Activated T-helper 2 cell treated with anti-CD3 and anti-CD28 coated beads, Interferon-gamma antibody, Interleukin-2, Interleukin-4, amounts not matched to agents 10 μg/mL and 5 μg/mL and 100 μg/mL, durations not matched to agents 14 hours and 24 hours and 36 hours (primary cell): ENCODE data around the gene NLRP1. TPM values are rescaled to one million over a fixed set of nuclear protein-coding genes. Genes with fewer than 3 reads are reported as not detected.

Experiments
- DNase-seq: peaks from one replicate; pipeline ENCODE4 v3.0.0; 2021; ENCODE audit warnings: low spot score
- H3K27ac Mint-ChIP-seq: one replicate; pipeline ENCODE4 v1.8.0; 2021; ENCODE audit warnings: mixed read lengths
- H3K27me3 Mint-ChIP-seq: one replicate; pipeline ENCODE4 v1.8.0; 2021; ENCODE audit warnings: low read depth, mixed read lengths
- H3K36me3 Mint-ChIP-seq: one replicate; pipeline ENCODE4 v1.8.0; 2021; ENCODE audit warnings: low read depth, mixed read lengths
- H3K4me1 Mint-ChIP-seq: one replicate; pipeline ENCODE4 v1.8.0; 2021; ENCODE audit warnings: low read depth, mixed read lengths
- H3K4me3 Mint-ChIP-seq: one replicate; pipeline ENCODE4 v1.8.0; 2021; ENCODE audit warnings: low read depth, mild to moderate bottlenecking, moderate library complexity, mixed read lengths
- H3K9me3 Mint-ChIP-seq: one replicate; pipeline ENCODE4 v1.8.0; 2021; ENCODE audit warnings: mixed read lengths
- intact Hi-C: fragments of 100-400 bp; cut with micrococcal nuclease; formaldehyde crosslinking; loops from one replicate; pipeline ENCODE4 v1.15.1; 2023
- total RNA-seq: library from RNA; stranded (reverse); gene quantifications from 2 replicates; pipeline ENCODE4 v1.2.3, GENCODE V29; 2022

Gene NLRP1
- total RNA-seq, result 26.3 and 26.9 TPM in 2 replicates

GRCh38 chr17:5584383-5585286, at the start of gene NLRP1:
Gene NLRP1 (minus strand): TSS chr17:5584509. CDS start chr17:5583957, 552 bp downstream.
- peaks cover 6% of the 10 kb centered on the region for H3K27me3 Mint-ChIP-seq
- H3K36me3 Mint-ChIP-seq, result peaks cover 34% of the 10 kb centered on the region
- DNase-seq, result peak; percentile 92
- peak within 1 kb of the TSS; percentile 93 for H3K27ac Mint-ChIP-seq
- peak within 1 kb of the TSS; percentile 89 for H3K4me3 Mint-ChIP-seq
- peaks cover 55% of the 10 kb centered on the region for H3K4me1 Mint-ChIP-seq
- H3K9me3 Mint-ChIP-seq, result no peaks in the 10 kb centered on the region
- intact Hi-C loops, result loop anchor here (10.0 kb wide), 2 partner anchors 100 to 1060 kb away; partner anchors contain the start of genes DERL2, KIAA0753, MIS12 and TXNDC17

GRCh38 chr17:5631958-5632590, 47.8 kb upstream of the NLRP1 start:
- DNase-seq, result no peak
- no peaks in the 10 kb centered on the region for H3K36me3 Mint-ChIP-seq
- H3K4me3 Mint-ChIP-seq, result no peak overlapping the region
- no peaks in the 10 kb centered on the region for H3K4me1 Mint-ChIP-seq
- no peak overlapping the region for H3K27ac Mint-ChIP-seq
- no peaks in the 10 kb centered on the region for H3K9me3 Mint-ChIP-seq
- intact Hi-C loops, result no loop called here
- H3K27me3 Mint-ChIP-seq, result peaks cover 12% of the 10 kb centered on the region

- intact Hi-C loops, result no loop called here
- Mint-ChIP-seq H3K9me3 (no peaks in the 10 kb centered on the region), H3K36me3 (no peaks in the 10 kb centered on the region), H3K27me3 (peaks cover 12% of the 10 kb centered on the region), H3K4me1 (no peaks in the 10 kb centered on the region), H3K27ac (no peak overlapping the region), H3K4me3 (no peak overlapping the region)
- no peak for DNase-seq
Measured at GRCh38 chr17:5630434-5630833, 46.1 kb upstream of the NLRP1 start.

- intact Hi-C loops, result no loop called here
- peaks cover 14% of the 10 kb centered on the region for H3K27me3 Mint-ChIP-seq
- DNase-seq, result no peak
Measured at GRCh38 chr17:5629128-5629527, 44.8 kb upstream of the NLRP1 start.

GRCh38 chr17:5628262-5628661, 44.0 kb upstream of the NLRP1 start:
- Mint-ChIP-seq H3K4me3 (no peak overlapping the region), H3K27me3 (peaks cover 14% of the 10 kb centered on the region), H3K4me1 (no peaks in the 10 kb centered on the region), H3K36me3 (no peaks in the 10 kb centered on the region), H3K27ac (no peak overlapping the region), H3K9me3 (no peaks in the 10 kb centered on the region)
- no peak for DNase-seq
- intact Hi-C loops, result no loop called here

More at GRCh38 chr17:5629128-5629527, 44.8 kb upstream of the NLRP1 start:
- Mint-ChIP-seq H3K4me1 (no peaks in the 10 kb centered on the region), H3K27ac (no peak overlapping the region), H3K4me3 (no peak overlapping the region), H3K9me3 (no peaks in the 10 kb centered on the region), H3K36me3 (no peaks in the 10 kb centered on the region)

GRCh38 chr17:5624211-5624610, 39.9 kb upstream of the NLRP1 start:
- H3K36me3 Mint-ChIP-seq, result no peaks in the 10 kb centered on the region

GRCh38 chr17:5621729-5622128, 37.4 kb upstream of the NLRP1 start:
- Mint-ChIP-seq H3K4me3 (no peak overlapping the region), H3K36me3 (no peaks in the 10 kb centered on the region), H3K27ac (no peak overlapping the region), H3K9me3 (no peaks in the 10 kb centered on the region), H3K27me3 (peaks cover 11% of the 10 kb centered on the region), H3K4me1 (no peaks in the 10 kb centered on the region)
- no peak for DNase-seq
- intact Hi-C loops, result no loop called here

More at GRCh38 chr17:5624211-5624610, 39.9 kb upstream of the NLRP1 start:
- no peaks in the 10 kb centered on the region for H3K4me1 Mint-ChIP-seq
- H3K27ac Mint-ChIP-seq, result no peak overlapping the region
- no peak for DNase-seq
- intact Hi-C loops, result no loop called here
- no peaks in the 10 kb centered on the region for H3K9me3 Mint-ChIP-seq
- no peak overlapping the region for H3K4me3 Mint-ChIP-seq
- H3K27me3 Mint-ChIP-seq, result peaks cover 8% of the 10 kb centered on the region

GRCh38 chr17:5621026-5621425, 36.7 kb upstream of the NLRP1 start:
- Mint-ChIP-seq H3K4me1 (no peaks in the 10 kb centered on the region), H3K36me3 (no peaks in the 10 kb centered on the region), H3K4me3 (no peak overlapping the region), H3K27me3 (peaks cover 11% of the 10 kb centered on the region), H3K27ac (no peak overlapping the region), H3K9me3 (no peaks in the 10 kb centered on the region)
- intact Hi-C loops, result no loop called here
- no peak for DNase-seq

- no peak overlapping the region for H3K27ac Mint-ChIP-seq
- no peaks in the 10 kb centered on the region for H3K9me3 Mint-ChIP-seq
- no peak for DNase-seq
- H3K4me1 Mint-ChIP-seq, result no peaks in the 10 kb centered on the region
- intact Hi-C loops, result no loop called here
- H3K27me3 Mint-ChIP-seq, result peaks cover 9% of the 10 kb centered on the region
- H3K4me3 Mint-ChIP-seq, result no peak overlapping the region
- no peaks in the 10 kb centered on the region for H3K36me3 Mint-ChIP-seq
Measured at GRCh38 chr17:5619088-5619740, 34.9 kb upstream of the NLRP1 start.

- no peaks in the 10 kb centered on the region for H3K4me1 Mint-ChIP-seq
- H3K27me3 Mint-ChIP-seq, result peaks cover 9% of the 10 kb centered on the region
- no peak for DNase-seq
- H3K9me3 Mint-ChIP-seq, result no peaks in the 10 kb centered on the region
- no peak overlapping the region for H3K27ac Mint-ChIP-seq
- intact Hi-C loops, result no loop called here
- H3K36me3 Mint-ChIP-seq, result no peaks in the 10 kb centered on the region
- no peak overlapping the region for H3K4me3 Mint-ChIP-seq
Measured at GRCh38 chr17:5618476-5618875, 34.2 kb upstream of the NLRP1 start.

GRCh38 chr17:5615476-5615875, 31.2 kb upstream of the NLRP1 start:
- peaks cover 10% of the 10 kb centered on the region for H3K27me3 Mint-ChIP-seq
- intact Hi-C loops, result no loop called here
- H3K4me1 Mint-ChIP-seq, result peaks cover 3% of the 10 kb centered on the region
- no peaks in the 10 kb centered on the region for H3K36me3 Mint-ChIP-seq
- H3K9me3 Mint-ChIP-seq, result no peaks in the 10 kb centered on the region
- no peak for DNase-seq
- no peak overlapping the region for H3K4me3 Mint-ChIP-seq
- no peak overlapping the region for H3K27ac Mint-ChIP-seq

GRCh38 chr17:5610956-5611355, 26.6 kb upstream of the NLRP1 start:
- H3K4me3 Mint-ChIP-seq, result no peak overlapping the region
- H3K27ac Mint-ChIP-seq, result no peak overlapping the region
- intact Hi-C loops, result no loop called here
- DNase-seq, result no peak
- H3K9me3 Mint-ChIP-seq, result no peaks in the 10 kb centered on the region
- H3K4me1 Mint-ChIP-seq, result peaks cover 4% of the 10 kb centered on the region
- H3K27me3 Mint-ChIP-seq, result peaks cover 16% of the 10 kb centered on the region
- H3K36me3 Mint-ChIP-seq, result no peaks in the 10 kb centered on the region
